ENCODE measurements around the gene MUTYH. TPM values are rescaled to one million over a fixed set of nuclear protein-coding genes. Genes with fewer than 3 reads are reported as not detected.

The MUTYH gene
- total RNA-seq, 1 donor from 2014 or later = 25.1 TPM

- peak overlapping the region; percentile 71 for H3K27ac Mint-ChIP-seq (ENCODE audit: unreplicated experiment)
- TF ChIP-seq CTCF (IDR thresholded peaks at IDR 0.05) = no peak
- H3K27me3 Mint-ChIP-seq (ENCODE audit: unreplicated experiment) = no peaks in the 10 kb centered on the region
- H3K4me1 Mint-ChIP-seq (ENCODE audit: unreplicated experiment) = peaks cover 13% of the 10 kb centered on the region
- H3K4me3 Mint-ChIP-seq (ENCODE audit: unreplicated experiment) = peak overlapping the region; percentile 92
- no peaks in the 10 kb centered on the region for H3K9me3 Mint-ChIP-seq (ENCODE audit: unreplicated experiment)
- no peaks in the 10 kb centered on the region for H3K36me3 Mint-ChIP-seq (ENCODE audit: unreplicated experiment)
- DNase-seq (ENCODE audit: extremely low spot score, unreplicated experiment) = peak; percentile 69
These were observed 37.6 kb downstream of the MUTYH start for GRCh38 chr1:45302505-45303150.

- no peak for TF ChIP-seq CTCF (IDR thresholded peaks at IDR 0.05)
- no peaks in the 10 kb centered on the region for H3K27me3 Mint-ChIP-seq (ENCODE audit: unreplicated experiment)
- DNase-seq (ENCODE audit: extremely low spot score, unreplicated experiment) = peak; percentile 23
These were observed 39.6 kb downstream of the MUTYH start for GRCh38 chr1:45300669-45300997.

GRCh38 chr1:45299981-45300668, 40.1 kb downstream of the MUTYH start:
- peaks cover 13% of the 10 kb centered on the region for H3K4me1 Mint-ChIP-seq (ENCODE audit: unreplicated experiment)
- H3K27ac Mint-ChIP-seq (ENCODE audit: unreplicated experiment) = no peak overlapping the region
- peak; percentile 86 for TF ChIP-seq CTCF (IDR thresholded peaks at IDR 0.05)
- no peaks in the 10 kb centered on the region for H3K9me3 Mint-ChIP-seq (ENCODE audit: unreplicated experiment)
- H3K36me3 Mint-ChIP-seq (ENCODE audit: unreplicated experiment) = no peaks in the 10 kb centered on the region
- DNase-seq (ENCODE audit: extremely low spot score, unreplicated experiment) = peak; percentile 76
- H3K4me3 Mint-ChIP-seq (ENCODE audit: unreplicated experiment) = no peak overlapping the region
- H3K27me3 Mint-ChIP-seq (ENCODE audit: unreplicated experiment) = no peaks in the 10 kb centered on the region

More at GRCh38 chr1:45300669-45300997, 39.6 kb downstream of the MUTYH start:
- H3K36me3 Mint-ChIP-seq (ENCODE audit: unreplicated experiment) = no peaks in the 10 kb centered on the region
- H3K27ac Mint-ChIP-seq (ENCODE audit: unreplicated experiment) = no peak overlapping the region
- H3K4me3 Mint-ChIP-seq (ENCODE audit: unreplicated experiment) = no peak overlapping the region
- H3K4me1 Mint-ChIP-seq (ENCODE audit: unreplicated experiment) = peaks cover 13% of the 10 kb centered on the region
- no peaks in the 10 kb centered on the region for H3K9me3 Mint-ChIP-seq (ENCODE audit: unreplicated experiment)

GRCh38 chr1:45299296-45299695, 40.9 kb downstream of the MUTYH start:
- TF ChIP-seq CTCF (IDR thresholded peaks at IDR 0.05) = no peak
- Mint-ChIP-seq H3K36me3 (ENCODE audit: unreplicated experiment) (no peaks in the 10 kb centered on the region), H3K27me3 (ENCODE audit: unreplicated experiment) (no peaks in the 10 kb centered on the region), H3K4me3 (ENCODE audit: unreplicated experiment) (no peak overlapping the region), H3K27ac (ENCODE audit: unreplicated experiment) (no peak overlapping the region), H3K9me3 (ENCODE audit: unreplicated experiment) (no peaks in the 10 kb centered on the region), H3K4me1 (ENCODE audit: unreplicated experiment) (peaks cover 6% of the 10 kb centered on the region)
- DNase-seq (ENCODE audit: extremely low spot score, unreplicated experiment) = peak; percentile 56

- no peaks in the 10 kb centered on the region for H3K27me3 Mint-ChIP-seq (ENCODE audit: unreplicated experiment)
- H3K36me3 Mint-ChIP-seq (ENCODE audit: unreplicated experiment) = no peaks in the 10 kb centered on the region
- no peaks in the 10 kb centered on the region for H3K9me3 Mint-ChIP-seq (ENCODE audit: unreplicated experiment)
- DNase-seq (ENCODE audit: extremely low spot score, unreplicated experiment) = peak; percentile 66
- no peak overlapping the region for H3K27ac Mint-ChIP-seq (ENCODE audit: unreplicated experiment)
- H3K4me3 Mint-ChIP-seq (ENCODE audit: unreplicated experiment) = no peak overlapping the region
- peaks cover 2% of the 10 kb centered on the region for H3K4me1 Mint-ChIP-seq (ENCODE audit: unreplicated experiment)
- TF ChIP-seq CTCF (IDR thresholded peaks at IDR 0.05) = no peak
These were observed 42.4 kb downstream of the MUTYH start for GRCh38 chr1:45297666-45298356.

All from osteocyte (in vitro differentiated cells).